ENCODE measurements around the gene TMEM30A.

TMEM30A gene

DNA sequence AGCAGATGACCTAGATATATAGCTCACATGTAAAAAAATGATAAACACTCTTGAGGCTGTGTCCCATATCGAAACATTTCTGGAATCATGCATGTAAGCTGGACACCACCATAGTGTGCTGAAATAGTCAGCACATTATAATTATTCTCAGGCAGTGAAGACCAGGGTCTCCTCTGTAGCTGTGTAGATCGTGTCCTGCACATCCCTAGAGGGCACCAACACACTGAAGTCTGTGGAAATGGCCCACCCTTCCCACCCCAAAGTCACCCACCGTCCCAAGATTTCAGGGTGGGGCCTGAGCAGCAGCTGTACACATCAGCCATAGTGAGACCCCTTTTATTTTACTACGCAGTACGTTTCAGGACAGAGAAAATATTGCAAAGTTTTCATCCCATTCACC is 21.0 kb upstream of the TMEM30A start:
- CTCF ChIA-PET = interaction anchor here (0.9 to 3.5 kb wide), 9 partner anchors 9 to 224 kb away, joined by 3 to 17 read pairs (median 3); no protein-coding TSS in a partner anchor
- POLR2A ChIA-PET = no interaction called here
- DNase-seq (ENCODE audit: extremely low spot score) = no peak
- no peak for TF ChIP-seq CTCF (IDR thresholded peaks at IDR 0.05; ENCODE audit: control extremely low read depth, extremely low read depth, low read depth, missing control alignments)

DNA sequence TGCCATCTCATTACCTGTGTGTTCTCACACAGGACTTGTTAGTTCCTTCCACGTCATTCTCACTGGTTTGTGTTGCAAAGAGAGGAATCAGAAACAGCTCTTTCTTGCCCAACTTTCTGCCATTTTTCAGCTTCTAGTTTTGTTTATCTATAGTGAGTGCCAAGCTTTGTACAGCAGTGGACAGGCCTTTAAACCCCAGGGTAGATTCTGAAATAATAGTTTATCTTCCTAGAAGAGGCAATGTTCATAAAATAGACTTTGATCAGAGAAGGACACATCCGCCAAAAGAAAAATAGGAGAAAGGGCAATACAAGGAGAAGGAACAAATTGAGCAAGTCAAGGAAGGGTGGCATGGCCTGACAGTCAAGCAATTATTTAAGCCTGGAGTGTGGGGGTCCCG is 17.7 kb upstream of the TMEM30A start:
- CTCF ChIA-PET = interaction anchor here (1.1 to 2.9 kb wide), 3 partner anchors 30 to 225 kb away, joined by 3 to 15 read pairs (median 3); no protein-coding TSS in a partner anchor
- POLR2A ChIA-PET = no interaction called here

DNA sequence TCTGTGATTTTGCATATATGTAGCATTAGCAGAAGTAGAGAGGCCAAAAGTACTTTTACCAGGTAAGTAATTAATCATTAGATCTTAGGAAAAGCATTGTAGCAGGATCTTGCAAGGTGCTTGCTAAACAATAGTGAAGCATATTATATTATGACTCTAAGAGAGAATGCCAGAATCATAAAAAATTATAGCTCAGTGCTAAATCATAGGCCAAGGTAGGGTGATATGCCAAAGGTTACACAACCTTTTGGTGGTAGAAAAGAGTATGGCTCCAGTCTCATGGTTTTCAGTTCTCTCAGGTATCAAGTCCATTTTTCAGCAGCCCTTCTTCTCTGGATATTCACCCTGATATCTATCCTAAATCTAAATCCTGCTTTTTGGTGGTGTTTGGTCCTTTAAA is 16.9 kb upstream of the TMEM30A start:
- POLR2A ChIA-PET = no interaction called here

More for the DNA sequence above, 17.7 kb upstream of the TMEM30A start:
- DNase-seq (ENCODE audit: extremely low spot score) = no peak
- TF ChIP-seq CTCF (IDR thresholded peaks at IDR 0.05; ENCODE audit: control extremely low read depth, extremely low read depth, low read depth, missing control alignments) = no peak

GRCh38 chr6:75301088-75301487 is 16.5 kb upstream of the TMEM30A start:
- DNase-seq (ENCODE audit: extremely low spot score) = no peak
- CTCF ChIA-PET = interaction anchor here (1.0 to 2.9 kb wide), 8 partner anchors 10 to 263 kb away, joined by 3 to 15 read pairs (median 4); no protein-coding TSS in a partner anchor
- TF ChIP-seq CTCF (IDR thresholded peaks at IDR 0.05; ENCODE audit: control extremely low read depth, extremely low read depth, low read depth, missing control alignments) = no peak
- POLR2A ChIA-PET = no interaction called here

More for the DNA sequence above, 16.9 kb upstream of the TMEM30A start:
- no peak for DNase-seq (ENCODE audit: extremely low spot score)
- CTCF ChIA-PET = interaction anchor here (1.4 to 2.9 kb wide), 3 partner anchors 12 to 226 kb away, joined by 3 to 15 read pairs (median 5); no protein-coding TSS in a partner anchor
- no peak for TF ChIP-seq CTCF (IDR thresholded peaks at IDR 0.05; ENCODE audit: control extremely low read depth, extremely low read depth, low read depth, missing control alignments)

DNA sequence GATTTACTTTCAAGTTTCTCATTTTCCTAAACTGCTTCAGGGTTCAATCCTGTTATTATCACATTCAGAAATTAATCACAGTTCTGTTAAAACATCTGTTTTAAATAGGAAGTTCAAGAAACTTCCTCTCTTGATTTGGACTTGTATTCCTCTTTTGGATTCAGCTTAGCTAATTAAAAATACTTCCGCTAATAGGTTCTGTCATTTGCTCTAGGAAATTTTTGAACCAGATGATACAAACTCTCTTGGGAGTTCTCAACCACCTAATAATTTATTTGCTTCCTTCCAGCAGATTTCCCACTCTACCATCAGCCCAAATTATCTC is 15.9 kb upstream of the TMEM30A start:
- TF ChIP-seq CTCF (IDR thresholded peaks at IDR 0.05; ENCODE audit: control extremely low read depth, extremely low read depth, low read depth, missing control alignments) = no peak
- CTCF ChIA-PET = interaction anchor here (1.0 to 2.9 kb wide), 12 partner anchors 10 to 264 kb away, joined by 3 to 15 read pairs (median 4); no protein-coding TSS in a partner anchor
- no peak for DNase-seq (ENCODE audit: extremely low spot score)
- POLR2A ChIA-PET = interaction anchor here (0.6 kb wide), 1 partner anchor 1647 kb away, joined by 9 read pairs; the partner anchor contains the start of gene SLC17A5

- no peak for TF ChIP-seq CTCF (IDR thresholded peaks at IDR 0.05; ENCODE audit: control extremely low read depth, extremely low read depth, low read depth, missing control alignments)
- DNase-seq (ENCODE audit: extremely low spot score) = no peak
- CTCF ChIA-PET = interaction anchor here (1.0 to 2.9 kb wide), 15 partner anchors 10 to 264 kb away, joined by 3 to 15 read pairs (median 3); no protein-coding TSS in a partner anchor
- POLR2A ChIA-PET = interaction anchor here (0.6 kb wide), 1 partner anchor 1646 kb away, joined by 9 read pairs; the partner anchor contains the start of gene SLC17A5
These were observed 15.4 kb upstream of the TMEM30A start for GRCh38 chr6:75299801-75300530.

Measured in GM10248 (cell line).